ENCODE measurements around the gene SLC50A1.

DNA sequence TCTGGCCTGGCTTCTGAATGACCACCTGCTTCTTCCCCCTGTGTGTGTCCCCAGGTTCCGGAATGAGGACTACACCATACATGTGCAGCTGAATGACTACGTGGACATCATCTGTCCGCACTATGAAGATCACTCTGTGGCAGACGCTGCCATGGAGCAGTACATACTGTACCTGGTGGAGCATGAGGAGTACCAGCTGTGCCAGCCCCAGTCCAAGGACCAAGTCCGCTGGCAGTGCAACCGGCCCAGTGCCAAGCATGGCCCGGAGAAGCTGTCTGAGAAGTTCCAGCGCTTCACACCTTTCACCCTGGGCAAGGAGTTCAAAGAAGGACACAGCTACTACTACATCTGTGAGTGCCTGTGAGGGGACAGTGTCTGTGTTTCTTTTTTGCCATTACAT lies 4.4 kb upstream of the SLC50A1 start:
- TF ChIP-seq KDM1A (IDR thresholded peaks at IDR 0.05; ENCODE audit: borderline replicate concordance, low read length): no peak
- TF ChIP-seq, protein P1, sequence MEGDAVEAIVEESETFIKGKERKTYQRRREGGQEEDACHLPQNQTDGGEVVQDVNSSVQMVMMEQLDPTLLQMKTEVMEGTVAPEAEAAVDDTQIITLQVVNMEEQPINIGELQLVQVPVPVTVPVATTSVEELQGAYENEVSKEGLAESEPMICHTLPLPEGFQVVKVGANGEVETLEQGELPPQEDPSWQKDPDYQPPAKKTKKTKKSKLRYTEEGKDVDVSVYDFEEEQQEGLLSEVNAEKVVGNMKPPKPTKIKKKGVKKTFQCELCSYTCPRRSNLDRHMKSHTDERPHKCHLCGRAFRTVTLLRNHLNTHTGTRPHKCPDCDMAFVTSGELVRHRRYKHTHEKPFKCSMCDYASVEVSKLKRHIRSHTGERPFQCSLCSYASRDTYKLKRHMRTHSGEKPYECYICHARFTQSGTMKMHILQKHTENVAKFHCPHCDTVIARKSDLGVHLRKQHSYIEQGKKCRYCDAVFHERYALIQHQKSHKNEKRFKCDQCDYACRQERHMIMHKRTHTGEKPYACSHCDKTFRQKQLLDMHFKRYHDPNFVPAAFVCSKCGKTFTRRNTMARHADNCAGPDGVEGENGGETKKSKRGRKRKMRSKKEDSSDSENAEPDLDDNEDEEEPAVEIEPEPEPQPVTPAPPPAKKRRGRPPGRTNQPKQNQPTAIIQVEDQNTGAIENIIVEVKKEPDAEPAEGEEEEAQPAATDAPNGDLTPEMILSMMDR (IDR thresholded peaks at IDR 0.05; ENCODE audit: control extremely low read depth in 1 of 3, insufficient read depth in 1 of 3, low read depth in 1 of 3, low read length in 3 of 3): no peak
- TF ChIP-seq RAD21 (IDR thresholded peaks at IDR 0.05 in 1 of 2, conservative IDR thresholded peaks at IDR 0.05 in 1 of 2; ENCODE audit: low read depth in 2 of 2, low read length in 2 of 2): no peak
- no peak for TF ChIP-seq BCL11A (IDR thresholded peaks at IDR 0.05; ENCODE audit: low read depth in 2 of 2, low read length in 2 of 2)
- TF ChIP-seq SP1 (IDR thresholded peaks at IDR 0.05; ENCODE audit: low read depth, low read length): no peak
- no peak for TF ChIP-seq CREB1 (IDR thresholded peaks at IDR 0.05)
- no peak for TF ChIP-seq POLR2A (IDR thresholded peaks at IDR 0.05; ENCODE audit: control extremely low read depth in 1 of 2, low read depth in 2 of 2, low read length in 2 of 2)
- TF ChIP-seq TBP (IDR thresholded peaks at IDR 0.05; ENCODE audit: low read depth, low read length): no peak
- TF ChIP-seq RBBP5 (IDR thresholded peaks at IDR 0.05; ENCODE audit: borderline replicate concordance, low read depth, low read length): no peak
- no peak for TF ChIP-seq NANOG (IDR thresholded peaks at IDR 0.05; ENCODE audit: insufficient read depth, low read depth, low read length, poor library complexity, severe bottlenecking)
- TF ChIP-seq POLR2AphosphoS5 (IDR thresholded peaks at IDR 0.05; ENCODE audit: low read depth, low read length): no peak
- TF ChIP-seq EP300 (IDR thresholded peaks at IDR 0.05; ENCODE audit: borderline replicate concordance in 1 of 2, low read depth in 2 of 2, low read length in 2 of 2): no peak
- TF ChIP-seq, protein P2, sequence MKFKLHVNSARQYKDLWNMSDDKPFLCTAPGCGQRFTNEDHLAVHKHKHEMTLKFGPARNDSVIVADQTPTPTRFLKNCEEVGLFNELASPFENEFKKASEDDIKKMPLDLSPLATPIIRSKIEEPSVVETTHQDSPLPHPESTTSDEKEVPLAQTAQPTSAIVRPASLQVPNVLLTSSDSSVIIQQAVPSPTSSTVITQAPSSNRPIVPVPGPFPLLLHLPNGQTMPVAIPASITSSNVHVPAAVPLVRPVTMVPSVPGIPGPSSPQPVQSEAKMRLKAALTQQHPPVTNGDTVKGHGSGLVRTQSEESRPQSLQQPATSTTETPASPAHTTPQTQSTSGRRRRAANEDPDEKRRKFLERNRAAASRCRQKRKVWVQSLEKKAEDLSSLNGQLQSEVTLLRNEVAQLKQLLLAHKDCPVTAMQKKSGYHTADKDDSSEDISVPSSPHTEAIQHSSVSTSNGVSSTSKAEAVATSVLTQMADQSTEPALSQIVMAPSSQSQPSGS (IDR thresholded peaks at IDR 0.05; ENCODE audit: low read length): no peak
- TF ChIP-seq SP4 (IDR thresholded peaks at IDR 0.05; ENCODE audit: low read length): no peak
